Ishikawa (cell line): Measurements from ENCODE around the gene DENND1A.

ENCODE experiments used
- NFIC ChIP-seq: IDR thresholded peaks from 2 replicates; pipeline ENCODE4 v1.6.1; 2012
- TAF1 ChIP-seq: IDR thresholded peaks from 2 replicates; pipeline ENCODE4 v1.6.1; 2012; ENCODE audit warnings: low read depth, mild to moderate bottlenecking
- TEAD4 ChIP-seq: IDR thresholded peaks from 2 replicates; pipeline ENCODE4 v1.6.1; 2012

DNA sequence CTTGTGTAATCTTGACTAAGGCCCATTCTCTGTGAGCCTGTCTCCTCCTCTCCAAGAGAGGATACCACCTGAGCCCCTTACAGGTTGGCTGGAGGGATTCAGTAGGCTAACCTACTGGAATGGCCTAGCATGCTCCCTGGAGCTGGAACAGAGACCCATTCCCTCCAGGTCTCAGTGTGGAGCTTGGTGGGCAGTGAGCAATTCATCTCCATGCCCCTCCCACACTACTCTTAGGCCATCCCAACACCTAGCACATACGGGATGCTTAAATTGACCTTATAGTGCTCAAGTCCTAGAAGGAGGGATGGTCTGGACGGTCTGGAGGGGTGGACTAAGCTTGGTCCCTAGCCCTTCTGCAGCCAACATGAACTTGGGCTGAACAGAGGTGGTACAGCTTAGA, 498.3 kb downstream of the DENND1A start:
- no peak for TF ChIP-seq NFIC
- no peak for TF ChIP-seq TEAD4
- no peak for TF ChIP-seq TAF1
